Neural cell (in vitro differentiated cells): ENCODE results near the gene SLC25A43. TPM values are rescaled to one million over a fixed set of nuclear protein-coding genes. Genes with fewer than 3 reads are reported as not detected.

Experiments used
- H2AFZ ChIP-seq: fragments of 200-600, 300-800 bp; sonication (generic), shearing (Covaris generic); 2 replicates; pipeline ENCODE4 v1.6.0; 2014; ENCODE audit warnings: low read depth, mild to moderate bottlenecking, antibody characterized with exemption, low read length, moderate library complexity
- H3F3A ChIP-seq: fragments of 200-600 bp; shearing (Covaris generic); 2 replicates; pipeline ENCODE4 v1.6.1; 2016; ENCODE audit warnings: mild to moderate bottlenecking, moderate library complexity, mixed read lengths, antibody characterized with exemption, low read length; ENCODE audit not compliant: insufficient read depth, poor library complexity, severe bottlenecking
- H3K27ac ChIP-seq: fragments of 200-600, 300-800 bp; sonication (generic), shearing (Covaris generic); 2 replicates; pipeline ENCODE4 v1.5.1; 2014; ENCODE audit warnings: mild to moderate bottlenecking, low read length, moderate library complexity
- H3K27me3 ChIP-seq: fragments of 300-800, 200-600 bp; sonication (generic), shearing (Covaris generic); 2 replicates; pipeline ENCODE4 v1.6.0; 2014; ENCODE audit warnings: mild to moderate bottlenecking, low read depth, low read length, moderate library complexity; ENCODE audit not compliant: insufficient read depth
- H3K36me3 ChIP-seq: fragments of 300-800, 200-600 bp; sonication (generic), shearing (Covaris generic); 2 replicates; pipeline ENCODE4 v1.5.1; 2014; ENCODE audit warnings: mild to moderate bottlenecking, antibody characterized with exemption, low read length, moderate library complexity; ENCODE audit not compliant: insufficient read depth
- H3K4me2 ChIP-seq: fragments of 300-800, 200-600 bp; sonication (generic), shearing (Covaris generic); 2 replicates; pipeline ENCODE4 v1.6.0; 2014; ENCODE audit warnings: mild to moderate bottlenecking, low read length
- H3K4me3 ChIP-seq: fragments of 300-800, 200-600 bp; sonication (generic), shearing (Covaris generic); 2 replicates; pipeline ENCODE4 v1.5.1; 2014; ENCODE audit warnings: mild to moderate bottlenecking, low read length, moderate library complexity
- H3K79me2 ChIP-seq: fragments of 200-600 bp; shearing (Covaris generic); replicated peaks from 2 replicates; pipeline ENCODE4 v1.6.0; 2014; ENCODE audit warnings: mild to moderate bottlenecking, low read length, moderate library complexity; ENCODE audit not compliant: insufficient read depth
- H3K9ac ChIP-seq: fragments of 300-800, 200-600 bp; sonication (generic), shearing (Covaris generic); 2 replicates; pipeline ENCODE4 v1.6.1; 2016; ENCODE audit warnings: mild to moderate bottlenecking, low read length, mixed read lengths
- H3K9me2 ChIP-seq: fragments of 200-600 bp; shearing (Covaris generic); 2 replicates; pipeline ENCODE4 v1.6.1; 2016; ENCODE audit warnings: mild to moderate bottlenecking, low read length, mixed read lengths; ENCODE audit not compliant: insufficient read depth
- H3K9me3 ChIP-seq: fragments of 200-600, 300-800 bp; sonication (generic), shearing (Covaris generic); 2 replicates; pipeline ENCODE4 v1.6.1; 2016; ENCODE audit warnings: mild to moderate bottlenecking, mixed run types, low read length, moderate library complexity, mixed read lengths
- H4K20me1 ChIP-seq: fragments of 200-600 bp; shearing (Covaris generic); 2 replicates; pipeline ENCODE4 v1.6.1; 2016; ENCODE audit warnings: mild to moderate bottlenecking, mixed run types; ENCODE audit not compliant: insufficient read depth
- CTCF ChIP-seq: fragments of 450-650 bp; IDR thresholded peaks from 2 replicates; pipeline ENCODE4 v1.5.1; 2014; ENCODE audit warnings: antibody characterized with exemption, mild to moderate bottlenecking, moderate library complexity; ENCODE audit not compliant: poor library complexity, severe bottlenecking
- EP300 ChIP-seq: fragments of 450-650 bp; conservative IDR thresholded peaks from 2 replicates; pipeline ENCODE4 v1.6.1; 2014; ENCODE audit warnings: antibody characterized with exemption, mild to moderate bottlenecking, moderate library complexity; ENCODE audit not compliant: poor library complexity, severe bottlenecking
- EZH2 ChIP-seq: fragments of 200-600, 300-800 bp; shearing (Covaris generic), sonication (generic); IDR thresholded peaks from 2 replicates; pipeline ENCODE4 v1.6.1; 2014; ENCODE audit warnings: antibody characterized with exemption, low read length, borderline replicate concordance, mild to moderate bottlenecking; ENCODE audit not compliant: insufficient read depth, poor library complexity, severe bottlenecking
- MXI1 ChIP-seq: fragments of 450-650 bp; conservative IDR thresholded peaks from 2 replicates; pipeline ENCODE4 v1.6.1; 2014; ENCODE audit warnings: antibody characterized with exemption, mild to moderate bottlenecking; ENCODE audit not compliant: poor library complexity, severe bottlenecking
- POLR2AphosphoS5 ChIP-seq: IDR thresholded peaks from 2 replicates; pipeline ENCODE4 v1.6.1; 2012
- RAD21 ChIP-seq: fragments of 450-650 bp; conservative IDR thresholded peaks from 2 replicates; pipeline ENCODE4 v1.6.1; 2014; ENCODE audit warnings: antibody characterized with exemption, mild to moderate bottlenecking, moderate library complexity
- REST ChIP-seq: IDR thresholded peaks from 2 replicates; pipeline ENCODE4 v1.6.1; 2012; ENCODE audit warnings: borderline replicate concordance
- SMC3 ChIP-seq: fragments of 450-650 bp; conservative IDR thresholded peaks from 2 replicates; pipeline ENCODE4 v1.6.1; 2014; ENCODE audit warnings: antibody characterized with exemption, mild to moderate bottlenecking, moderate library complexity; ENCODE audit not compliant: poor library complexity
- TAF1 ChIP-seq: IDR thresholded peaks from 2 replicates; pipeline ENCODE4 v1.6.1; 2012; ENCODE audit warnings: low read depth
- polyA plus RNA-seq: library from polyadenylated mRNA; depleted of rRNA; stranded (reverse); fragments of >200 nt; gene quantifications from 2 replicates; pipeline ENCODE4 v1.2.3, GENCODE V29; 2014

The SLC25A43 gene
- polyA plus RNA-seq, 1 donor from 2014 or later, result not detected

GRCh38 chrX:119389871-119390501, 9.2 kb upstream of the SLC25A43 start:
- Histone ChIP-seq H2AFZ (no peak overlapping the region), H4K20me1 (no peaks in the 10 kb centered on the region), H3K79me2 (no peaks in the 10 kb centered on the region), H3K27ac (no peak overlapping the region), H3K9me3 (no peaks in the 10 kb centered on the region), H3K27me3 (no peaks in the 10 kb centered on the region), H3K9me2 (no peaks in the 10 kb centered on the region), H3F3A (no peaks in the 10 kb centered on the region), H3K36me3 (no peaks in the 10 kb centered on the region), H3K4me2 (no peak overlapping the region), H3K9ac (no peak overlapping the region), H3K4me3 (no peak overlapping the region)
- TF ChIP-seq SMC3, result no peak
- no peak for TF ChIP-seq RAD21
- TF ChIP-seq TAF1, result no peak
- TF ChIP-seq MXI1, result no peak
- TF ChIP-seq EP300, result no peak
- no peak for TF ChIP-seq EZH2
- no peak for TF ChIP-seq CTCF

- H2AFZ ChIP-seq, result no peak overlapping the region
- H3K9me3 ChIP-seq, result no peaks in the 10 kb centered on the region
- H3K27me3 ChIP-seq, result no peaks in the 10 kb centered on the region
- H4K20me1 ChIP-seq, result no peaks in the 10 kb centered on the region
- TF ChIP-seq REST, result no peak
- TF ChIP-seq TAF1, result no peak
- TF ChIP-seq SMC3, result no peak
- TF ChIP-seq CTCF, result no peak
- TF ChIP-seq POLR2AphosphoS5, result no peak
- TF ChIP-seq EP300, result no peak
- no peak for TF ChIP-seq RAD21
- no peak for TF ChIP-seq EZH2
- no peak for TF ChIP-seq MXI1
- no peaks in the 10 kb centered on the region for H3F3A ChIP-seq
- no peaks in the 10 kb centered on the region for H3K36me3 ChIP-seq
- H3K27ac ChIP-seq, result no peak overlapping the region
- H3K4me2 ChIP-seq, result no peak overlapping the region
- H3K79me2 ChIP-seq, result no peaks in the 10 kb centered on the region
- no peak overlapping the region for H3K9ac ChIP-seq
- no peak overlapping the region for H3K4me3 ChIP-seq
- no peaks in the 10 kb centered on the region for H3K9me2 ChIP-seq
Observed at GRCh38 chrX:119391279-119391678, 7.9 kb upstream of the SLC25A43 start.
